WTC11 (cell line): ENCODE data around the gene PRKCQ.

Experiments
- NFYB ChIP-seq: sonication (generic); formaldehyde crosslinking; conservative IDR thresholded peaks from 2 replicates; pipeline ENCODE4 v1.8.0; 2022; ENCODE audit warnings: low read depth, missing genetic modification reagents
- NR2C2 ChIP-seq: sonication (generic); formaldehyde crosslinking; IDR thresholded peaks from 2 replicates; pipeline ENCODE4 v1.8.0; 2022; ENCODE audit warnings: mild to moderate bottlenecking, missing genetic modification reagents
- TCF7 ChIP-seq: sonication (generic); formaldehyde crosslinking; IDR thresholded peaks from 2 replicates; pipeline ENCODE4 v1.8.0; 2022; ENCODE audit warnings: mild to moderate bottlenecking, low read depth, missing genetic modification reagents, moderate library complexity
- ZNF232 ChIP-seq: sonication (generic); formaldehyde crosslinking; IDR thresholded peaks from 2 replicates; pipeline ENCODE4 v1.8.0; 2022; ENCODE audit warnings: mild to moderate bottlenecking, missing genetic modification reagents
- TF ChIP-seq, protein P1 (sequence below): fragments of 200-600 bp; IDR thresholded peaks from 2 replicates; pipeline ENCODE4 v1.8.0; 2022; ENCODE audit warnings: antibody characterized with exemption
- TF ChIP-seq, protein P2 (sequence below): fragments of 250-450 bp; sonication (Bioruptor Pico); conservative IDR thresholded peaks from 2 replicates; pipeline ENCODE4 v1.9.0; 2021; ENCODE audit warnings: mild to moderate bottlenecking
- TF ChIP-seq, protein P3 (sequence below): sonication (generic); formaldehyde crosslinking; IDR thresholded peaks from 2 replicates; pipeline ENCODE4 v1.8.0; 2022; ENCODE audit warnings: mild to moderate bottlenecking, missing genetic modification reagents

DNA sequence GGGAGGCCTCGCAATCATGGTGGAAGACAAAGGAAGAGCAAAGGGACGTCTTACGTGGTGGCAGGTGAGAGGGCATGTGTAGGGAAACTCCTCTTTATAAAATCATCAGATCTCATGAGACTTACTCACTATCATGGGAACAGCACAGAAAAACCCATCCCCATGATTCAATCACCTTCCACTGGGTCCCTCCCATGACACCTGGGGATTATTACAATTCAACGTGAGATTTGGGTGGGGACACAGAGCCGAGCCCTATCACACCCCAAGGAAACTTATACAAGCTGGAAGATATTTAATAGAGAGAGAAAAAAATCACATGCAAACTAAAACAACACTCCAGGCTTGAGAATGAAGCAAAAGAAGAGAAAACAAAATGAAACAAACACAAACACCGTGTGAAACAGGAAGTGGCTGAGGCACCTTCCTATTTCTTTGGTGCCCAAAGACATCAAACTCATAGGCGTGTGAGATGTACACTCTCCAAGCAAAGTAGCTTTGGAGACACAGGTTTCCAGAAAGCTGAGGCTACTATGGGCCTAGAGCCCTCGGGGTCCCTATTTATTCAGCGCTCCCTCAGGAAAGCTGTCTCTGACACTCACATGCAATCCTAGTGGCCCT is 97.2 kb downstream of the PRKCQ start:
- TF ChIP-seq TCF7 (CRISPR knock-in tag) (no peak), NR2C2 (CRISPR knock-in tag) (no peak), NFYB (CRISPR knock-in tag) (no peak), ZNF232 (CRISPR knock-in tag) (no peak)
- TF ChIP-seq, protein P1, sequence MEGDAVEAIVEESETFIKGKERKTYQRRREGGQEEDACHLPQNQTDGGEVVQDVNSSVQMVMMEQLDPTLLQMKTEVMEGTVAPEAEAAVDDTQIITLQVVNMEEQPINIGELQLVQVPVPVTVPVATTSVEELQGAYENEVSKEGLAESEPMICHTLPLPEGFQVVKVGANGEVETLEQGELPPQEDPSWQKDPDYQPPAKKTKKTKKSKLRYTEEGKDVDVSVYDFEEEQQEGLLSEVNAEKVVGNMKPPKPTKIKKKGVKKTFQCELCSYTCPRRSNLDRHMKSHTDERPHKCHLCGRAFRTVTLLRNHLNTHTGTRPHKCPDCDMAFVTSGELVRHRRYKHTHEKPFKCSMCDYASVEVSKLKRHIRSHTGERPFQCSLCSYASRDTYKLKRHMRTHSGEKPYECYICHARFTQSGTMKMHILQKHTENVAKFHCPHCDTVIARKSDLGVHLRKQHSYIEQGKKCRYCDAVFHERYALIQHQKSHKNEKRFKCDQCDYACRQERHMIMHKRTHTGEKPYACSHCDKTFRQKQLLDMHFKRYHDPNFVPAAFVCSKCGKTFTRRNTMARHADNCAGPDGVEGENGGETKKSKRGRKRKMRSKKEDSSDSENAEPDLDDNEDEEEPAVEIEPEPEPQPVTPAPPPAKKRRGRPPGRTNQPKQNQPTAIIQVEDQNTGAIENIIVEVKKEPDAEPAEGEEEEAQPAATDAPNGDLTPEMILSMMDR, result no peak
- TF ChIP-seq, protein P2, sequence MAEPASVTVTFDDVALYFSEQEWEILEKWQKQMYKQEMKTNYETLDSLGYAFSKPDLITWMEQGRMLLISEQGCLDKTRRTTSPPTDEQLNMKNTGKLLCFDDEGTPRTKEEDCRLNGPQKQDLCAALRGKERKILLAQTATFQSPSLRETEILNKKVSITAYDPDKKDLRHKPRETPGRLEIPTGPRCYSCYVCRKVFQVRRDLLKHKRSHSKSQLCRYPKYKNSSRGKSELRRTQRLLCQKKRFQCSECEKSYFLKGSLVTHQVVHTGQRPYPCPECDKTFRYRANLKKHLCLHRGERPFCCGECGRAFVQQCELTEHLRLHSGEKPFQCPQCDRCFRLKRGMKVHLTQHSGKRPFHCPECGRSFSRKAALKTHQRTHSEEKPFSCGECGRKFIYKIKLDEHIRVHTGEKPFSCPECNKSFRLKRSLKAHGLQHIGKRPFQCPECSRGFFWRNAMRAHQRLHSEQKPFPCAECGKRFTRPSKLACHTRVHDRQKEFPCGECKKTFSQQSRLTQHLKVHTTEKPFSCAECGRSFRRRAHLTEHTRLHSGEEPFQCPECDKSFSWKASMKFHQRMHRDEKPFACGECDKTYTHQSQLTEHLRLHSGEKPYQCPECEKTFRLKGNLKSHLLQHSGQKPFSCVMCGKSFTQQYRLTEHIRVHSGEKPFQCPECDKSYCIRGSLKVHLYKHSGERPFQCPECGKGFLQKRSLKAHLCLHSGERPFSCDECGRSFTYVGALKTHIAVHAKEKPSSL (CRISPR knock-in tag), result no peak
- TF ChIP-seq, protein P3, sequence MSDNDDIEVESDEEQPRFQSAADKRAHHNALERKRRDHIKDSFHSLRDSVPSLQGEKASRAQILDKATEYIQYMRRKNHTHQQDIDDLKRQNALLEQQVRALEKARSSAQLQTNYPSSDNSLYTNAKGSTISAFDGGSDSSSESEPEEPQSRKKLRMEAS (CRISPR knock-in tag), result no peak
